Activated T-helper 17 cell treated with anti-CD3 and anti-CD28 coated beads, Interleukin-2, amount 50 U/mL, for 72 hours (primary cell): ENCODE results near the gene BTG3. TPM values are rescaled to one million over a fixed set of nuclear protein-coding genes. Genes with fewer than 3 reads are reported as not detected.
A peak's percentile ranks its signal among the peaks of the same experiment; 100 is the strongest.

Experiments used
- ATAC-seq: fragments of 150-1000 bp; cut with Tn5 transposase; replicated peaks from 2 replicates; pipeline ENCODE4 v1.10.0; 2021; ENCODE audit warnings: mild to moderate bottlenecking, moderate library complexity
- H3K27ac Mint-ChIP-seq: one replicate; pipeline ENCODE4 v1.8.0; 2022; ENCODE audit warnings: mixed read lengths
- H3K27me3 Mint-ChIP-seq: one replicate; pipeline ENCODE4 v1.8.0; 2022; ENCODE audit warnings: mixed read lengths
- H3K36me3 Mint-ChIP-seq: one replicate; pipeline ENCODE4 v1.8.0; 2022; ENCODE audit warnings: low read depth, mild to moderate bottlenecking, mixed read lengths
- H3K4me1 Mint-ChIP-seq: one replicate; pipeline ENCODE4 v1.8.0; 2022; ENCODE audit warnings: mixed read lengths
- H3K4me3 Mint-ChIP-seq: one replicate; pipeline ENCODE4 v1.8.0; 2022; ENCODE audit warnings: mild to moderate bottlenecking, mixed read lengths
- H3K9me3 Mint-ChIP-seq: one replicate; pipeline ENCODE4 v1.8.0; 2022; ENCODE audit warnings: mixed read lengths
- total RNA-seq, 2 donors: library from RNA; stranded (reverse); gene quantifications; one replicate each; pipeline ENCODE4 v1.2.3, GENCODE V29; 2022

BTG3 gene, protein sequence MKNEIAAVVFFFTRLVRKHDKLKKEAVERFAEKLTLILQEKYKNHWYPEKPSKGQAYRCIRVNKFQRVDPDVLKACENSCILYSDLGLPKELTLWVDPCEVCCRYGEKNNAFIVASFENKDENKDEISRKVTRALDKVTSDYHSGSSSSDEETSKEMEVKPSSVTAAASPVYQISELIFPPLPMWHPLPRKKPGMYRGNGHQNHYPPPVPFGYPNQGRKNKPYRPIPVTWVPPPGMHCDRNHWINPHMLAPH
- total RNA-seq = 10 to 100 TPM; 39.8 to 64.6 TPM

- Mint-ChIP-seq H3K27me3 (no peaks in the 10 kb centered on the region), H3K36me3 (peaks cover 42% of the 10 kb centered on the region), H3K4me1 (peaks cover 16% of the 10 kb centered on the region), H3K4me3 (peak within 1 kb of the TSS; percentile 91), H3K9me3 (no peaks in the 10 kb centered on the region), H3K27ac (peak within 1 kb of the TSS; percentile 95)
- peak; percentile 79 for ATAC-seq
Observed at GRCh38 chr21:17612565-17613241, at the start of gene BTG3. Gene BTG3, minus strand, starts transcription at chr21:17612901. Its CDS starts 3,757 bp downstream, at chr21:17609144.

- H3K4me1 Mint-ChIP-seq = no peaks in the 10 kb centered on the region
- no peaks in the 10 kb centered on the region for H3K9me3 Mint-ChIP-seq
- no peak overlapping the region for H3K27ac Mint-ChIP-seq
- no peaks in the 10 kb centered on the region for H3K36me3 Mint-ChIP-seq
- no peak for ATAC-seq
- H3K27me3 Mint-ChIP-seq = peaks cover 15% of the 10 kb centered on the region
- no peak overlapping the region for H3K4me3 Mint-ChIP-seq
Observed at GRCh38 chr21:17660862-17661261, 48.2 kb upstream of the BTG3 start.

GRCh38 chr21:17660452-17660851 is 47.8 kb upstream of the BTG3 start:
- H3K9me3 Mint-ChIP-seq = no peaks in the 10 kb centered on the region
- H3K4me3 Mint-ChIP-seq = no peak overlapping the region
- H3K27ac Mint-ChIP-seq = no peak overlapping the region
- no peak for ATAC-seq
- peaks cover 15% of the 10 kb centered on the region for H3K27me3 Mint-ChIP-seq
- no peaks in the 10 kb centered on the region for H3K36me3 Mint-ChIP-seq
- no peaks in the 10 kb centered on the region for H3K4me1 Mint-ChIP-seq

DNA sequence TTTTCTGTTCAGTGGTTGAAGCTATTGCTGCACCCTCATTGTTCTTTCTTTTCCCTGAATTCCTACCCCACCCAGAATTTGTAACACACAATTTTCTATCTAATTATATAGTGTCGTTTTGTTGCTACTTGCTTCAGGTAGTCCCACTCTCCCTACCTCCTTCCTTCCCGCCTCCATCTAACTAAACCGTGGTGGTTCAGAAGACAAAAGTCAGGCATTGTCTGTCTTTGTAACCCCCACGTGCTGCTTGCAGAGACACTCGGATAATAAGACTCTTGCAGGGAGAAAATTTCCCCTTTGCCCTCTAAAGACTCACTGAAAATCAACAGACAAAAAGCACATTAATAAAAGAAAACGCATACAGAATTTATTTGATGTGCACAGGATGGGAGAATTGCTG is 46.2 kb upstream of the BTG3 start:
- Mint-ChIP-seq H3K36me3 (no peaks in the 10 kb centered on the region), H3K4me3 (no peak overlapping the region), H3K27me3 (peaks cover 17% of the 10 kb centered on the region), H3K27ac (no peak overlapping the region), H3K4me1 (no peaks in the 10 kb centered on the region), H3K9me3 (no peaks in the 10 kb centered on the region)
- no peak for ATAC-seq

- Mint-ChIP-seq H3K27ac (no peak overlapping the region), H3K36me3 (no peaks in the 10 kb centered on the region), H3K4me1 (no peaks in the 10 kb centered on the region), H3K4me3 (no peak overlapping the region), H3K27me3 (peaks cover 14% of the 10 kb centered on the region), H3K9me3 (peaks cover 3% of the 10 kb centered on the region)
- ATAC-seq = no peak
Observed at GRCh38 chr21:17651526-17651925, 38.8 kb upstream of the BTG3 start.

DNA sequence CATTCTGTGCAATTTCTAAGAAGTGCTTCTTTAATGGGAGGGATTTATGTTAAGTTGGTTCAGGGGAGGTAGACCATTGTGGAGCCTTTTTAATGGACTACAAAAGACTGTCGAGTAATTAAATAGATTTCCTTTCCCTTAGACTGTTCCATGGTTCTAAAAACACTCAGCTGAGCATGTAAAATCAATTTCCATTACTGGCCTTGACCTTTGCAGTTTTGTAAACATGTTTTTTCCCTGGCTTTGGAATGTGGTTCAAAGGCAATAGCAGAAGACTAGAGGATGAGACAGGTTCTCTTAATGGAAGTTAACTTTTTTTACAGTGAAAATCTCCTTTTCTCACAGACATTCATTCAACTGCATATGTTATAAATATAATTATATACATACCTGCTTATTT is 37.6 kb upstream of the BTG3 start:
- peaks cover 8% of the 10 kb centered on the region for H3K27me3 Mint-ChIP-seq
- H3K4me1 Mint-ChIP-seq = no peaks in the 10 kb centered on the region
- H3K9me3 Mint-ChIP-seq = peaks cover 3% of the 10 kb centered on the region
- ATAC-seq = no peak
- H3K36me3 Mint-ChIP-seq = no peaks in the 10 kb centered on the region
- H3K27ac Mint-ChIP-seq = no peak overlapping the region
- H3K4me3 Mint-ChIP-seq = no peak overlapping the region

GRCh38 chr21:17646790-17647189 is 34.1 kb upstream of the BTG3 start:
- Mint-ChIP-seq H3K27me3 (peaks cover 7% of the 10 kb centered on the region), H3K9me3 (peaks cover 3% of the 10 kb centered on the region), H3K4me1 (no peaks in the 10 kb centered on the region), H3K27ac (no peak overlapping the region), H3K36me3 (no peaks in the 10 kb centered on the region), H3K4me3 (no peak overlapping the region)
- ATAC-seq = no peak

DNA sequence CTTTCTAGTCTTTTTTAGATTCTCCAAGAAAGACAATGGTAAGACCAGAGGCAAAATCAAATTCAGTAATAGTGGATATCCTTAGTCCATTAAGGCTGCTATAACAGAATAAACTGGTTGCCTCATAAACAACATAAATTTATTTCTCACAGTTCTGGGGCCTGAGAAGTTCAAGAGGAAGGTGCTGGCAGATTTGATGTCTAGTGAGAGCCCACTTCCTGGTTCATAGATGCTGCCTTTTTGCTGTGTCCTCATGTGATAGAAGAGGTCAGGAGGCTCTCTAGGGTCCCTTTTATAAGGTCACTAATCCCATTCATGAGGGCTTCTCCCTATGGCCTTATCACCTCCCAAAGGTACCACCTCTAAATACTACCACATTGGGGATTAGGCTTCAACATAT is 31.5 kb upstream of the BTG3 start:
- Mint-ChIP-seq H3K27ac (no peak overlapping the region), H3K9me3 (peaks cover 3% of the 10 kb centered on the region), H3K27me3 (peaks cover 4% of the 10 kb centered on the region), H3K36me3 (no peaks in the 10 kb centered on the region), H3K4me1 (no peaks in the 10 kb centered on the region), H3K4me3 (no peak overlapping the region)
- ATAC-seq = no peak

DNA sequence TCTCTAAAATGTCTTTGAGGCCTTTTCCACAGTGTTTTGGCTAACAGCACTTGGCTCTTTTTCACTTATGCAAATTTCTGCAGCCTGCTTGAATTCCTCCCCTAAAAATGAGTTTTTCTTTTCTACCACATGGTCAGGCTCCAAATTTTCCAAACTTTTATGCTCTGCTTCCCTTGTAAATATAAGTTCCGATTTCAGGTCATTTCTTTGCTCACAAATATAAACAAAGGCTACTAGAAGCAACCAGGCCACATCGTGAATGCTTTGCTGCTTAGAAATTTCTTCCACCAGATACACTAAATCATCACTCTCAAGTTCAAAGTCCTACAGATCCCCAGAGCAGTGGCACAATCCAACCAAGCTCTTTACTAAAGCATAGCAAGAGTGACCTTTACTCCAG is 28.1 kb upstream of the BTG3 start:
- no peaks in the 10 kb centered on the region for H3K36me3 Mint-ChIP-seq
- H3K9me3 Mint-ChIP-seq = no peaks in the 10 kb centered on the region
- ATAC-seq = no peak
- no peaks in the 10 kb centered on the region for H3K27me3 Mint-ChIP-seq
- no peak overlapping the region for H3K4me3 Mint-ChIP-seq
- no peaks in the 10 kb centered on the region for H3K4me1 Mint-ChIP-seq
- H3K27ac Mint-ChIP-seq = no peak overlapping the region

- Mint-ChIP-seq H3K4me1 (no peaks in the 10 kb centered on the region), H3K27ac (no peak overlapping the region), H3K9me3 (no peaks in the 10 kb centered on the region), H3K27me3 (no peaks in the 10 kb centered on the region), H3K36me3 (no peaks in the 10 kb centered on the region), H3K4me3 (no peak overlapping the region)
- ATAC-seq = no peak
Observed at GRCh38 chr21:17636711-17637110, 24.0 kb upstream of the BTG3 start.

DNA sequence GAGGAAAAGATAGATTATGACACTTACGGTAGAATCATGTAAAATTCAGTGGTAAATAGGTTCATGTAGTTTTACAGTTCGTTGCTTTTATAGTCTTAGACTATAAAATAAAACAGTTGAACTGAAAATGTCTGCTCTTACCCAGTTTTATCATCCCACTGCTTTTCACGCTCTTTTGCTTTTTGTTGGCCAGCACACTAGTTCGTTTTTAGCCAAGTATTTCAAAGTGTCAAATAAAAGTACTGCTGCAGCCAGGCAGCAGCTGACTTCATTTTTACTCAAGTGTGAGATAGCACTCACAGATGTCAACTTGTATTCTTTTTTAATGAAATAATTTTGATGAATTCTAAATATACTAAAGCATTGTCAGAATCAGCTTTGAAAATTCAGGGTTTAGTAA is 18.5 kb upstream of the BTG3 start:
- ATAC-seq = no peak
- Mint-ChIP-seq H3K27me3 (peaks cover 5% of the 10 kb centered on the region), H3K36me3 (no peaks in the 10 kb centered on the region), H3K9me3 (no peaks in the 10 kb centered on the region), H3K27ac (no peak overlapping the region), H3K4me1 (no peaks in the 10 kb centered on the region), H3K4me3 (no peak overlapping the region)

- Mint-ChIP-seq H3K9me3 (no peaks in the 10 kb centered on the region), H3K4me3 (no peak overlapping the region), H3K4me1 (no peaks in the 10 kb centered on the region), H3K36me3 (no peaks in the 10 kb centered on the region), H3K27ac (no peak overlapping the region), H3K27me3 (peaks cover 24% of the 10 kb centered on the region)
- ATAC-seq = no peak
Observed at GRCh38 chr21:17622018-17622417, 9.3 kb upstream of the BTG3 start.

GRCh38 chr21:17616831-17617230 is 4.1 kb upstream of the BTG3 start:
- Mint-ChIP-seq H3K9me3 (no peaks in the 10 kb centered on the region), H3K4me1 (no peaks in the 10 kb centered on the region), H3K27ac (no peak overlapping the region), H3K4me3 (no peak overlapping the region), H3K36me3 (peaks cover under 1% of the 10 kb centered on the region), H3K27me3 (no peaks in the 10 kb centered on the region)
- ATAC-seq = no peak

DNA sequence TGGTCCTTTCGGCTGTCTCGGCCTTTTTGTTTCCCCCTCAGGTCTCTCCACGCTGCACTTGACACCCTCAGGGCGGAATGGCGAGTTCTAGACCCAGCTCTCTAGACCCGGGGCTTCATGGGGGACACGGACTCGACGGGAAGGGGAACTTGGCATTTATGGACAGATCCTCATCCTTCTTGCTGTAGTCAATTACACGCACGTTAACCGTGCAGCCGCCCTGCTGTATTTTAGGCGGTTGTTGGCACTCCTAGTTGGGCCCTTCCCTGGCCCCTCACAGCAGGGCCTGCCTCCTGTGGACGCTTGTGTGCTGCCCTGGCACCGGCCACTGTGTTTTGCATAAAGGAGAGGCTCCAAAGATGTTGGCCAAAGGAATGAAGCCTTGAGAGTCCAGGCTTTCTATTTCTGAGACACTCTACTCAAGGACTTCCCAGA is 558 bp upstream of the BTG3 start:
- no peak for ATAC-seq
- H3K4me1 Mint-ChIP-seq = peaks cover 16% of the 10 kb centered on the region
- peak overlapping the region; percentile 74 for H3K4me3 Mint-ChIP-seq
- peak overlapping the region; percentile 81 for H3K27ac Mint-ChIP-seq
- no peaks in the 10 kb centered on the region for H3K9me3 Mint-ChIP-seq
- no peaks in the 10 kb centered on the region for H3K27me3 Mint-ChIP-seq
- H3K36me3 Mint-ChIP-seq = peaks cover 36% of the 10 kb centered on the region

- peaks cover 16% of the 10 kb centered on the region for H3K4me1 Mint-ChIP-seq
- ATAC-seq = peak; percentile 15
- H3K36me3 Mint-ChIP-seq = peaks cover 48% of the 10 kb centered on the region
- H3K27ac Mint-ChIP-seq = peak overlapping the region; percentile 95
- peak overlapping the region; percentile 91 for H3K4me3 Mint-ChIP-seq
- no peaks in the 10 kb centered on the region for H3K9me3 Mint-ChIP-seq
- no peaks in the 10 kb centered on the region for H3K27me3 Mint-ChIP-seq
Observed at GRCh38 chr21:17612023-17612564, 607 bp downstream of the BTG3 start.
